A549 (cell line): ENCODE measurements around the gene MBD2.

Experiments used
- CTCF ChIP-seq: fragments of >200 bp; sonication (Bioruptor Twin); formaldehyde crosslinking; IDR thresholded peaks from 3 replicates; pipeline ENCODE4 v1.5.1; 2016
- JUN ChIP-seq, 2 experiments: fragments of >200 bp; sonication (Bioruptor Twin); formaldehyde crosslinking; IDR thresholded peaks; 2 replicates in 1 of 2; 3 replicates in 1 of 2; pipeline ENCODE4 v1.6.1; 2016 to 2017
- KDM5A ChIP-seq: fragments of 200-600 bp; sonication (generic); IDR thresholded peaks from 2 replicates; pipeline ENCODE4 v1.6.1; 2016; ENCODE audit warnings: antibody characterized with exemption, mild to moderate bottlenecking
- RFX5 ChIP-seq: fragments of 450-650 bp; IDR thresholded peaks from 2 replicates; pipeline ENCODE4 v1.7.1; 2014; ENCODE audit warnings: antibody characterized with exemption, mild to moderate bottlenecking, moderate library complexity

- TF ChIP-seq JUN (IDR thresholded peaks at IDR 0.05) (no peak), CTCF (no peak), RFX5 (no peak), KDM5A (no peak)
Measured at GRCh38 chr18:54130631-54131030, 93.8 kb downstream of the MBD2 start.
